HG03025 (cell line): Measurements from ENCODE around the gene RERE.
"Not testable (repeated sequence)": the region's sequence is repeated elsewhere in the genome, so short reads cannot be mapped to it uniquely, and the experiment has no call there.

Source experiments
- ATAC-seq: cut with Tn5 transposase; IDR thresholded peaks from one replicate; pipeline ENCODE4 v1.9.1; 2021; ENCODE audit warnings: mild to moderate bottlenecking, moderate library complexity; ENCODE audit not compliant: unreplicated experiment, low FRiP score

Gene RERE

DNA sequence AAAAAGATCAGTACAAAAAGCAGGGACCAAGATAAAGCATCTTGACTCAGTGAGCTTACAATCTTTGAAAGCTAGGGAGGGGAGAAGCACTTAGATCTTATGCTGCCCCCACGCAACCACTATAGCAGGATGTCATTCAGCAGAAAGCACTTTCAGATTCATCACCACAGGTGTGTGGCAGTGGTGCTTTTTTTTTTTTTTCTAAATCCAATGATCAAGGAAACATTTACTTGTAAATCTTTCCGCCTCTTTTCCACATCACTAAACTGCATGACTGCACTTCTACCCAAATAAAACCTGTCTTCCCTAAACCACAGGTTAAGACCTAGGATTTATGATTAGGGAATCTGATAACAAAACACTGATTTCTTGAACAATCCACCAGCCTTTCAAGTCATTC lies 344.8 kb downstream of the RERE start:
- no peak for ATAC-seq

DNA sequence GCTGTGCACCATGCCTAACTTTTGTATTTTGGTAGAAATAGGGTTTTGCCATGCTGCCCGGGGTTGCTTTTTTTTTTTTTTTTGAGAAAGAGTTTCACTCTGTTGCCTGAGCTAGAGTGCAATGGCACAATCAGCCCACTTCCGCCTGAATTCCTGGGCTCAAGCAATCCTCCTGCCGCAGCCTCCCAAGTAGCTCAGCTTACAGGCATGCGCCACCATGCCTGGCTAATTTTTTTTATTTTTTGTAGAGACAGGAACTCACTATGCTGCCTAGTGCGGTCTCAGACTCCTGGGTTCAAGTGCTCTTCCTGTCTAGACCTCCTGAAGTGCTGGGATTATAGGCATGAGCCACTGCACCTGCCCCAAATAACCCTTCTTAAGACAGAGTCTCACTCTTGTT lies 346.0 kb downstream of the RERE start:
- ATAC-seq: no peak

DNA sequence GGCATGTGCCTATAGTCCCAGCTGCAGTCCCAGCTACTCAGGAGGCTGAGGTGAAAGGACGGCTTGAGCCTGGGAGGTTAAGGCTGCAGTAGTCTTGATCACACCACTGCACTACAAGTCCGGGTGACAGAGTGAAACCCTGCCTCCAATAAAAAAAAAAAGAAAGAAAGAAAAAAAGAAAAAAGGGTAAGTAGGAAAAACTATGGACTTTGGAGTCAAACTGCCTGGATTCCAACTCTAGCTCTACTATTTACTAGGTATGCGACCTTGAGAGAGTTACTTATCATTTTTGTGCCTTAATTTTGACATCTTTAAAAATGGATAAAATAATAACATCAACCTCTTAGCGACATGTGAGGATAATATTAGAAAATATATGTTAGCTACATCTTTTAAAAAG lies 348.7 kb downstream of the RERE start:
- ATAC-seq: no peak

DNA sequence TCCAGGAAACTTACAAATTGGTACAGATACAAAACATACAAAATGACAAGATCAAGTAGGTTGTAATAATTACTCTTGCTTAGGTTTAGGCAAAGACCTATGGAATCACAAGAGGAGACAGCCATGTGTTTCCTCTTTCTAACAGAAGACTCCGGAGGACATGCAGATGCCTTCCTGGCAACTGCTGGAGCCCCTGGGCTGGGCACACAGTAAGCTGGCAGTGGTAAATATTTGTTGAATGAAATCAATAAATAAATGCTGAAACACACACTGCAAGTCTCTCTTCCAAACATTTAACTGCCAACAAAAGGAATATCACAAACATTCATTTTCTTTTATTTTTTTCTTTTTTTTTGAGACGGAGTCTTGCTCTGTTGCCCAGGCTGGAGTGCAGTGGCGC lies 350.1 kb downstream of the RERE start:
- ATAC-seq: no peak

DNA sequence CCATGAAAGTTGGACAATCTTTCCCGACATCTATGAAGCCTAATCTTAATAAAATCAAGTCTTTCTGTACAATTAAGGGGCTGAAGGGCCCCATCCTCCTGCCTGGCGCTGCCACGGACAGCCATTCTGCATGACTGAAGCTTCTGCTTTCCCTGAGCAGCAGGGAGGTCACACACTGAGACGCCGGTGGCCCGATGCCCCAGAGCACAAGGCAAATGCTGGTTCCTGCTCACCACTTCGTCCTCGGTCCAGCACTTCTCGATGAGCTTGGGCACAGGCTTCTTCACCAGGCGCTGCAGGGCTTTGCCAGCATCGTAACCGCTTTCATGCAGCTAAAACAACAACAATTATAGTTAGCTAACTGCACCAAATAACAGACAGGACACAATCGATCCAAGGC lies 351.7 kb downstream of the RERE start:
- no peak for ATAC-seq

DNA sequence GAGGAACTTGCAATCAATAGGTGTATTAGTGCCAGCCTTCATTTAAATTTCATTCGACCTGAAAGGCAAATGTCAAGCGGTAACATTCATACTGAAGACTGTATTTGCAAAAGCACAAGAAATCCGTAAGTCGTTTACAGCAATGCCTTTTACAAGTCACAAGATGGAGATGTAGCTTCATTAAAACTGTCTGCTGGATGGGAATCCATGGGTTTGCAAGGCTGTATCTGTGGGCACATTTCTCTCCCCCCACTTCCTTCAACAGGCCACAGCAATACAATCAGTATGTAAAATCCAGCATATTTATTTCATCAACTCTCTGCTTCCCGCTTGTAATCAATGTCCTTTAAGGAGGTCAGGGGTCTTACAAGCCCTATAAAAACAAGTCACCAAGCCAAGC lies 352.4 kb downstream of the RERE start:
- no peak for ATAC-seq

DNA sequence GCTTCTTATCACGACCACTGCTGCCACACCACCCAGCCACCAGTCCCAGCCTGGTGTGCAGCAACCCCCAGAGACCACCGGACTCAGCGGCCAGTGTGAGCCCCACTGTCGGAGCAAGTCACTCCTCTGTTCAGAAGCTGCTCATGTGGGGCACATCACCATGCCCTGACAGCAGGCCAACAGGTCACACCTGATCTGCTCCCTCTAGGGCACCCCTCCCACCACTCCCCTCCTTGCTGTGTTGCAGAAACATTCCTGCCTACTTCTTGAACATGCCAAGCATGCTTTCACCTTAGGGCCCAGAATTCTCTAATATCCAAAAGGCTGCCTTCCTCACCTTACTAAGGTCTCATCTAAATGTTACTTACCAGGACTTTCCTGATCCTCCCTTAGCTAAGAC lies 353.1 kb downstream of the RERE start:
- no peak for ATAC-seq

DNA sequence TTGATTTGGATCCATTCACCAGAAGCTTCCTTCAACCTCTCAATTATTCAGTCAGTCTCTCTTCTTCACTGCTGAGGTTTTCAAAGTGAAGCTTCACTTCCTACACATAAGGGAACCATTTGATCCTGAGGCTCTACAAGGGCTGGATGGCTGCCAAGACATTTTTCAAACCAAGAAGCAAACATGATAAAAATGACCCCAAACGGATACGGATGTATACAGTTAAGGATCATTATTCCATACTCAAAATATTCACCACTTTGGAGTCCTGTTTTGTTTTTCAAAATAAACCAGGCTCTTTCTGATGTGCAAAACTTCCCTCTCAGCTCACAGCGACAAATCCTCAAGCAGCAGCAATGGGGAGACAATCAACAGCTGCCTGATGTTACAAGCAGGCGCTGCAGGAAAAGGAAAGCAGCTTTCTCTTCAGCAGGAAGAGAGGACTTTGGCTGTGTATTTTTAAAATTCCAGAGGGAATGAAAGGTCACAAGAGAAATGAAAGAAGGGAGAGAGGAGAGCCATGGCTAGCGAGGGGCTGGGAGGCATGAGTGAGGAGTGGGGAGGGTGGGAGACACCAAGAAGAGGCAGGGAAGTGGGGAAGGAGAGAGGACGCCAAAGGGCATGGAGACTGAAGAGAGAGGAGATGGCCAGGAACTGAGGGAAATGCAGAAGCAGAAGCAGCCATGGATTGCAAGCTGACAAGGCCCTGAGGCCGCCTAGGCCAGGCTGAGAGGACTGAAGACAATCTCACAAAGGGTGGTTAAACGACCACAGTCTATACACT lies 354.1 kb downstream of the RERE start:
- no peak for ATAC-seq

DNA sequence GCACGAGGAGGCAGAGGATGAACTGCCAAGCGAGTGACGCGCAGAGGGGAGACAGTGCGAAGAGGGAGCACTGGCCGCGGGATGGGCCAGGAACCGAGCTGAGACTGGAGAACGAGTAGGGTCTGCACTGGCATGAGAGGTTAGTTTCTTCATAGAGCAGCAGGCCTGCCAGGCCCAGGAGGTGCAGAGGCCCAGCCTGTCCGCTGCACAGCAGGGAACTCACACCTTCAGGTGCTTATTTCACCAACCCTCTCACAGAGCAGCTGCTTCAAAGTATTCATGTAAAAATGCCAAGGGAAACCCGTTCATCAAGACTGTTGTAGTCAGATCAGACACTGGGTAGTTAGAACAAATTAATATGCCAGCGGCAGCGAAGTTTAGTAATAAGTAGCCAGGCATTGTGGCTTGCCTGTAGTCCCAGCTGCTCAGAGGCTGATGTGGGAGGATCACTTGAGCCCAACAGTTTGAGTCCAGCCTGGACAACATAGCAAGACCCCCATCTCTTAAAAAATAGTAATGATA lies 355.0 kb downstream of the RERE start:
- ATAC-seq: no peak

DNA sequence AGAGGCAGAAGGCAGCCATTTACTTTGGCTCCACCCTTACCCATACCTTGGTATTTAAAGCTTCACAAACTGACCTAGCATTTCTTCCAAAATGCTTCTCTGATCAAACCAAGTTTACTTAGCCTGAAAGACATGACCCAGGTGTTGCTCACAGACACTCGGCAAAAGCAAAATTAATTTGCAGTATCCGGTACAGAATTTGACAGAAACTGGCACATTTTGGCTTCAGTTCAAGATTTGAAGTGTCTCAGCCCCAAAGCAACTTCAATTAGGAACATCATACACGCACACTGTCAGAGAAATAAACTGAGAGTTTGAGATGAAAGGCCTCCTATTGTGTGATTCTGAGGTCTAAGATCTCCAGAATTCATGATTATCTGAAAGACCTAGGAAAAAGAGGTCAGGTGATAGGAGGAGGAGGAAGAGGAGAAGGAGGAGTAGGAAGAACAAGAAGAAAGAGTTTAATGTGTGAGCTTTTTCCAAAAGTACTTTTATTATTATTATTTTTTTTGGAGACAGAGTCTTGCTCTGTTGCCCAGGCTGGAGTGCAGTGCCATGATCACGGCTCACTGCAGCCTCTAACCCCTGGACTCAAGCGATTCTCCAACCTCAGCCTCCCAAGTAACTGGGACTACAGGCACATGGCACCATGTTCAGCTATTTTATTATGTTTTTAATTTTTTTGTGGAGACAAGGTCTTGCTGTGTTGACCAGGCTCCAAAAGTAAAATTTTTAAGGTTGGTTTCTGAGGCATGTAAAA lies 355.9 kb downstream of the RERE start:
- ATAC-seq: no peak

DNA sequence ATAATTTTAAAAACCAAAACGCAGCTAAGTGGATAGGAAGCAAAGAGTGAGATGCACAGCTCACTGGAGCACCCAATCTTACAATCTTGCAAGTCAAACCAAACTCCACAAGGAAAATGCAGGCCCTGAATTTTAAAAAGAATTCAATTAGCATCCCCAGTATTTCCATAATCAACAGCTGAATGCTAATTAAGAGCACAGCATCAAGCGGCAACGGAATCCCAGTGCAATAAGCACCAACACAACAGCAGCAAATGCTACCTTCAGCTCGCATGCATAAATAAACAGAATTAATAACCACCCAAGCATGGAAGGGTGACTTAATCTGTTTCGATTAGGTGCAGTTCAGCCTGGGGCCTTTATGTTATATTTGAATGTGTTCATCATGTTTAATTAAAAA lies 356.7 kb downstream of the RERE start:
- ATAC-seq: no peak

DNA sequence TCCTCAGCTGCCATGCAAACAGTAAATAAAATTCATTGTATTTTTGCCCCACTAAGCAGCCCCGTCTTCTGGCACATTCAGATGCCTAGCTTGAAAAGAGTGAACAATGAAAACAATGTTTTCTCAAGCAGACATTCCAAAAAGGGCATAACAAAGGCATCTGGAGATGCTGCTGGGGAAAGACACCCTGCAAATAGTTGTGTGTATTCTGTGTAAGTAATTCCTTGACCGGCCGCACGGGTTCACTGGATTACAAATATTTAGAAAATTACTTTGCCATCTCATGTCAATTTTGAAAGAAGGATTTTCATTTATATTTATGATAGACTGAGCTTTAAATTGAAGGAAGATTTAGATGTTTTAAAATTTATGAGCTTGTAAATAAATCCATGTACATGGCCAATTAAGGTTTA lies 357.3 kb downstream of the RERE start:
- ATAC-seq: no peak

DNA sequence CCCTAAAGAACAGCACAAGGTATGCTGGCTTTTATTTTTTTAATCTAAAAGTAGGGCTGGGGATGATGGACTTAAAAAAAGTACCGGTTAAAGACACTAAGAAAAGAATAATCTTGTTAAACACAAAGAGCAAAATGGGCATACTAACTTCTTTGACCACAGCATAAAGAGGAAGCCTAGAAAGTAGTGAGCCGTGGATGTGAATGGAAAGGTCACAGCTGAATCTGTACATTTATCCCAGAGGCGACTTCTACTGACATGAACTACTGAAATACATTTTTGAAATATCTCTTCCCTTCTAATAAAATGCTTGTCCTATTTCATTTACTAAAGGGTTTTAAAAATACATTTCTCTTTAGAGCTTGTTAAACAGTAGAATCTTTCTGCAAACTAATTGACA lies 358.8 kb downstream of the RERE start:
- no peak for ATAC-seq

DNA sequence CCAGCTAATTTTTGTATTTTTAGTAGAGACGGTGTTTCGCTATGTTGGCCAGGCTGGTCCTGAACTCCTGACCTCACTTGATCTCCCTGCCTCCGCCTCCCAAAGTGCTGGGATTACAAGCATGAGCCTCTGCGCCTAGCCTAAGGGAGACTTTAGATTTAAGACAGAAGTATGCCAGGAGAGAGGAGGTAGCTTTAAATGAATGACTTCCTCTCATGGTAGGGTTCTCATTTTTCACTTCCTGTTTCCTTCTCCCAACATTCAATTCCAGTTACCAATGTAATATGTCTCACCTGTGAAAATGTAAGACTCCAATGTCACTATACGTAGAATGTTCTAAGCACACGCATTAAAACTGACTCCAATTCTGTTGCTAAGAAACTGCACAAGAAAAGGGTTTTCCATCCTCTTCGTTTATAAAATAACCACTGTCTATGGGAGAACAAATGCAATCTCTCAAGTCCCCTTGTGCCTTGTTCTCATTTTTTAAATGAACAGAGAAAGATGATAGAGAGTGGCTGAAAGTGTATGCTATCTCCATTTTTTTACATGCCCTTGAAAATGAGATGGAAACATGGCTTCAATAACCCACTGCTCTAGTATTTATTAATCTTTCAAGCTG lies 359.6 kb downstream of the RERE start:
- ATAC-seq: no peak

DNA sequence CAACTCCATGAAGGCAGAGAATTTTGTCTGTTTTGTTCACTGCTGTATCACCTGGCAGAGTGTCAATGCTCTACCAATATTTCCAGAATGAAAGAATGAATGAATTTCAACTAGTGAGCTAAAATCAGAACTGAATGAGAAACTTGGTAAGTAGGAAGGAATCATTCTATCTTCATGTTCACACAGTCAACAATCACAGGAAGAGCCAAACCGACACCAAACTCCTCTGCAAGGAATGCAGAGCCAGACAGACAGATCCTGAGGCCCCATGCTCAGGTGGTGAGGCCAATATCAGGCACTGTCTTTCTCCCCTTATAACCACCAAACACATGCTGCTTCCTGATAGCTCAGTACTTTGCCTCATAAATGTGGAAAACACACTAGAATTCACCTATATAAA lies 360.4 kb downstream of the RERE start:
- no peak for ATAC-seq

DNA sequence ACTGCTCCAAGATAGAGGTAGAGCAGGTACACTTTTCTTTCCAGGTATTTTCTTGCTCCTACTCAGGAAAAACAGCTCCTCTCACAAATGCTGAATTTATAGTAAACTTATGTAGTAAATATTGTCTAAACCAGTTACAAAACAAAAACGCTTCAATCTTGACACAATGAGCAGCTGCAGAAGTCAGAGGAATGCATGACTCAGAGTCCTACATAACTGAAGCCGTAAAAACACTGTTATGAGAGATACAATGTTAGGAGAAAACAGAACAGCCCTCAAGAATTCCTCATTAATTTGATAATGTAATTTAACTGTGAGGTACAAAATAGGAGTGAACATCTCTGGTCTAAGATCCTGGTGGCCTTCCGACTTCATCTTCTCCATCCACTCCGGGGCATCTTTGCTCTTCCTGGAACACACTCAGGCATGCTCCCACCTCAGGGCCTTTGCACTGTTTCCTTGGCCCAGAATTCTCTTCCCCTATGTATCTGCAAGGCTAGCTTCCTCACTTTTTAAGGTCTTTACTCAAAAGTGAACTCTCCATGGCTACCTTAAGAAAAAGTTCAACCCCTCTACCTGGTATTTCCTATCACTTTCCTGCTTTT lies 361.0 kb downstream of the RERE start:
- no peak for ATAC-seq

DNA sequence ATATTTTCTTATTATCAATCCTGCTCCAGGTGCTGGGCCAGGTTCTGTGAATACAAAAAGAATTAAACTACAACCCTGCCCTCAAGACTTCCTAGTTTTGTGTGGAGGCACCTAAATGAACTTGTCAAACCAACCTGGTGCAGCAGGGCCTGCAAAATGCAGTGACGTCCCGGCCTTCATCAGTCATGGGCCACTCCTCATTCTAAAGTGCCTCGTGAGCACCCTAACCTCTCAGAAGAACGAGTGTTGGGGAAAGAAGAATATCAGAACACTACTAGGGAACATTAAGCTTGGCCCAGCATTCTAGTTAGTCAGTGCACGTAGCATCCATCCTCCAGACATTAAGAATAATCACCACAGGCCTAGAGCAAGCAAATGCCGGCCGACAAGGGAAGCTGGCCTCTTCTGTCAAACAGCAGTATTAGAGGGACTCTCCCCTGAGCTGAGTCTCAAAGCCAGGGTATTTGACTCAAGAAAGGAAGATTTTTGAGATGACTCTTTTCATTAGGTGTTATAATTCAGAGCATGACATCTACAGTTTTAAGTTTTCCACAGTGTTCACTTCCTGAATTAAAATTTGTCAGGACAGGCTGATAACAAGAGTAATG lies 361.6 kb downstream of the RERE start:
- ATAC-seq: no peak

DNA sequence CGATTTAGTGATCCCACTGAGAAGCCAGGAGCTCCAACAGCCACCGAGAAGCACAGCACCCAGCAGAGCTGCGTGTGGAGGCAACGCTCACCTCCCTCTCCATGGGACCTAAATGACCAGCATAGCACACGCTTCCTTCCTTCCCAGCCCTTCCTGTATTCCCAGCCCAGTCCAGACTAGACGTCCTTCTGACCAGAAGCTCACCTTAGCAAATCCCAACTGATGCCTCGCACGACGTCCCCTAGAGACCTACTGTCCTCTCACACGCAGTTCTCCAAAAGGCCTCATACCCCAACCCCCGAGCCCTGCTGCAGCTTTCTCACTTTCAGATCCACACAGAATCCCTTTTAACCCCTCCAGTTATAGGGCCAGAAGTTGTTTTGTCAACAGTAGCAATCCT lies 367.1 kb downstream of the RERE start:
- ATAC-seq: no peak

DNA sequence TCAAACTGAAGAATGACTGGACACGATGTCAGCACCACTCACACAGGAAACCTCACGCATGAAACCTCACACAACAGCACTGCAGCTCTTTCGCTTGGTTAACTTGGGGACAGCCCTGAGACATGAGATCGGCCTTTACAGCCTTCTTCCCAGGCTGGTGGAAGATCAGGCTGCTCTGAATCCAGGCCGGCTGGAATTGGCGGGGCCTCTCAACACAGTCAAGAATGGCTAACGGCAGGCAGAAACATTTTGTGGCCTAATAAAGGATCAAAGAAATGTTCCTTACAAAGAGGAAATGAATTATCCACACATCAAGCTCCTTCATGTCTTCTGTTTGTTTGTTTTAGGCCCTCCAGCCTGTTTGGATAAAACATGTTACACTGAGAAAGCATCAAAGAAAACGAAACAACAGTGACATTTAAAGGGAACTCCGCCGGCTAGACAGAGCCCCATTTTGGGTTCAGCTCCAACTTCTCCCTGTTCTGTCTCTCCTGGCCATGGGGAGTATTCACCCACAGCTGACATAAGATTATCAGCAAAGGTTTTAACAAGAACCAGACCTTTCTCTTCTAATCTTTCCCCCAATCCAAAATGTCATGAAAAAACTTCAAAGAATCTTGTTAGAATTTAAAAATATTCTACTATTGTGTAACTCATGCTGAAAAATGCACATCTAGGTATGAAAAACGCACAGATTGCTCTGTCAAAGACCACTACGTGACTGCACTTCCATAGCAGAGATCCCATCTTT lies 368.4 kb downstream of the RERE start:
- no peak for ATAC-seq

DNA sequence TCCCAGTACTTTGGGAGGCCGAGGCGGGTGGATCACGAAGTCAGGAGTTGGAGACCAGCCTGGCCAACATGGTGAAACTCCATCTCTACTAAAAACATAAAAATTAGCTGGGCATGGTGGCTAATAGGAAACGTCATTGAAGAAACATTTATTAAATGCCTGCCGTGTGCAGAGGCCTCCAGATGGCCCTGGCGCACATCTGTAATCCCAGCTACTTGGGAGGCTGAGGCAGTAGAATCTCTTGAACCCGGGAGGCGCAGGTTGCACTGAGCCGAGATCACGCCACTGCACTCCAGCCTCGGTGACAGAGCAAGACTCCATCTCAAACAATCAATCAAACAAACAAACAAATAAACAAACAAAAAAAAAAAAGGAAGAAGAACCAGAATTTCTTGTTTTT lies 368.9 kb downstream of the RERE start:
- ATAC-seq: not testable (repeated sequence)
